Uterus (tissue), 4 donors: ENCODE data around the gene FOXRED1. TPM values are rescaled to one million over a fixed set of nuclear protein-coding genes. Genes with fewer than 3 reads are reported as not detected.
"Not testable (repeated sequence)": the region's sequence is repeated elsewhere in the genome, so short reads cannot be mapped to it uniquely, and the experiment has no call there.

Source experiments
- DNase-seq, 2 donors: peaks; one replicate each; pipeline ENCODE4 v3.0.0-alpha.2; 2019 to 2020
- H3K27ac ChIP-seq, 2 donors: fragments of 200-600 bp; sonication (generic); 1 replicate in 1 of 2; 2 replicates in 1 of 2; pipeline ENCODE4 v1.5.1; 2016 to 2018
- H3K27me3 ChIP-seq, 2 donors: fragments of 200-600 bp; sonication (generic); one replicate each; pipeline ENCODE4 v1.5.1; 2018 to 2019; ENCODE audit warnings: control low read depth in 1 of 2
- H3K36me3 ChIP-seq, 2 donors: fragments of 200-600 bp; sonication (generic); one replicate each; pipeline ENCODE4 v1.5.1; 2019; ENCODE audit warnings: control low read depth in 1 of 2
- H3K4me1 ChIP-seq, 2 donors: fragments of 200-600 bp; sonication (generic); one replicate each; pipeline ENCODE4 v1.5.1; 2018 to 2019; ENCODE audit warnings: control low read depth in 1 of 2
- H3K4me3 ChIP-seq, 2 donors: fragments of 200-600 bp; sonication (generic); 1 replicate in 1 of 2; 2 replicates in 1 of 2; pipeline ENCODE4 v1.5.1; 2018 to 2019; ENCODE audit warnings: mild to moderate bottlenecking in 1 of 2
- H3K9me3 ChIP-seq, 2 donors: fragments of 200-600 bp; sonication (generic); one replicate each; pipeline ENCODE4 v1.5.1; 2019; ENCODE audit warnings: control low read depth in 1 of 2
- POLR2A ChIP-seq, 2 donors: fragments of 450-650 bp; IDR thresholded peaks; one replicate each; pipeline ENCODE4 v1.6.1; 2016; ENCODE audit warnings: antibody characterized with exemption in 2 of 2, mild to moderate bottlenecking in 1 of 2, moderate library complexity in 1 of 2
- intact Hi-C: fragments of 100-400 bp; cut with DNase I; formaldehyde crosslinking; loops from one replicate; pipeline ENCODE4 v1.15.1; 2023; ENCODE audit warnings: low total_unique reads
- total RNA-seq, 4 donors: library from RNA; depleted of rRNA in 3 of 4; stranded (reverse); fragments of >200 nt in 3 of 4; gene quantifications; one replicate each; pipeline versions ENCODE4 v1.1.0 to v1.2.4, GENCODE V29; 2014 to 2023
- TF ChIP-seq, protein P1 (sequence below), 4 experiments: fragments of 200-600 bp in 2 of 4; fragments of 450-650 bp in 2 of 4; sonication (generic) in 2 of 4; IDR thresholded peaks; one replicate each; pipeline ENCODE4 v1.5.1; 2016 to 2019; ENCODE audit warnings: antibody characterized with exemption in 4 of 4, mild to moderate bottlenecking in 2 of 4, moderate library complexity in 1 of 4
- donor health status: DM: yes; HTN: yes; CAD: no.

The FOXRED1 gene
- total RNA-seq, 4 donors from 2014 or later = 0.29 to 29.1 (median 9.4) TPM

DNA sequence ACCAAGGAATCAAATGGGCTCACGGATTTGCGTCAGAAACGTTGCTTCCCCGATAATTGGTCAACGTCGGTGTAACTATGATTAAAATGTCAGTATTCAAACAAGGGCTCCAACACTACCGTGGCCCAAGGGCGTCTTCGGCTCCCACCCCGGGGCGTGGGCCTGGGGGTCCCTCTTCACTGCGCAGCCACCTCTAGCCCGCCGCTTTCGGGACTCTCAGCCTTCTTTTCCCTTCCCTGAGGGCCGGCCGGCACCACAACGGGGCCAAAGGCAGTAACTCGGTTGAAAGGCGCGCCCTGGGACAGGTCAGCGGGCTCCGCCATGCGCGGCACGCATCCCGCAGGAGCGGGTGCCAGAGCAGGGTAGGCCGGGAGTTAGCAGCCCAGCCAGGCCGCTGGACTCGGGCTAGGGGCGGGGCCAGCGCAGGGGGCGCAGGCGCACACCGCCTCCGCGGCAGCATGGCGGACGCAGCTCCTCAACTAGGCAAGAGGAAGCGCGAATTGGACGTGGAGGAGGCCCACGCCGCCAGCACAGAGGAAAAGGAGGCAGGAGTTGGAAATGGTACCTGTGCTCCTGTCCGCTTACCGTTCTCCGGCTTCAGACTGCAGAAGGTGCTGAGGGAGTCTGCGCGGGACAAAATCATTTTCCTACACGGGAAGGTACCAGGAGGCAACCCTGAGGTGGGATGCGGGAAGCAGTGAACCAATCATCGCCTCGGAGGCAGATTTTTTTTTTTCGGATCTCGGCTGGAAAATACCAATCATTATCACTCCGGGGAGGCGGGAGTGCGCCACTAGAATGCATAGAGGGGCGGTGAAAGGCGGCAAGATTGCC is 34.9 kb downstream of the FOXRED1 start, which contains the start of gene DCPS:
TSS of gene DCPS (plus strand) at position 438 of the 834 bp plus-strand sequence. CDS start at position 459, 21 bp downstream.
- Histone ChIP-seq H3K27me3 (no peaks in the 10 kb centered on the region), H3K9me3 (no peaks in the 10 kb centered on the region), H3K4me1 (no peaks in the 10 kb centered on the region), H3K4me3 (peak within 1 kb of the TSS; percentile 55 to 73), H3K27ac (peak within 1 kb of the TSS; percentile 94 to 97), H3K36me3 (no peaks in the 10 kb centered on the region)
- intact Hi-C loops = no loop called here
- DNase-seq = peak; percentile 86 to 94
- TF ChIP-seq, protein P1, sequence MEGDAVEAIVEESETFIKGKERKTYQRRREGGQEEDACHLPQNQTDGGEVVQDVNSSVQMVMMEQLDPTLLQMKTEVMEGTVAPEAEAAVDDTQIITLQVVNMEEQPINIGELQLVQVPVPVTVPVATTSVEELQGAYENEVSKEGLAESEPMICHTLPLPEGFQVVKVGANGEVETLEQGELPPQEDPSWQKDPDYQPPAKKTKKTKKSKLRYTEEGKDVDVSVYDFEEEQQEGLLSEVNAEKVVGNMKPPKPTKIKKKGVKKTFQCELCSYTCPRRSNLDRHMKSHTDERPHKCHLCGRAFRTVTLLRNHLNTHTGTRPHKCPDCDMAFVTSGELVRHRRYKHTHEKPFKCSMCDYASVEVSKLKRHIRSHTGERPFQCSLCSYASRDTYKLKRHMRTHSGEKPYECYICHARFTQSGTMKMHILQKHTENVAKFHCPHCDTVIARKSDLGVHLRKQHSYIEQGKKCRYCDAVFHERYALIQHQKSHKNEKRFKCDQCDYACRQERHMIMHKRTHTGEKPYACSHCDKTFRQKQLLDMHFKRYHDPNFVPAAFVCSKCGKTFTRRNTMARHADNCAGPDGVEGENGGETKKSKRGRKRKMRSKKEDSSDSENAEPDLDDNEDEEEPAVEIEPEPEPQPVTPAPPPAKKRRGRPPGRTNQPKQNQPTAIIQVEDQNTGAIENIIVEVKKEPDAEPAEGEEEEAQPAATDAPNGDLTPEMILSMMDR (IDR thresholded peaks at IDR 0.05) = peak in 1 of 4 experiments; percentile 25
- TF ChIP-seq POLR2A (IDR thresholded peaks at IDR 0.05) = peak in 1 of 2 donors; percentile 76

DNA sequence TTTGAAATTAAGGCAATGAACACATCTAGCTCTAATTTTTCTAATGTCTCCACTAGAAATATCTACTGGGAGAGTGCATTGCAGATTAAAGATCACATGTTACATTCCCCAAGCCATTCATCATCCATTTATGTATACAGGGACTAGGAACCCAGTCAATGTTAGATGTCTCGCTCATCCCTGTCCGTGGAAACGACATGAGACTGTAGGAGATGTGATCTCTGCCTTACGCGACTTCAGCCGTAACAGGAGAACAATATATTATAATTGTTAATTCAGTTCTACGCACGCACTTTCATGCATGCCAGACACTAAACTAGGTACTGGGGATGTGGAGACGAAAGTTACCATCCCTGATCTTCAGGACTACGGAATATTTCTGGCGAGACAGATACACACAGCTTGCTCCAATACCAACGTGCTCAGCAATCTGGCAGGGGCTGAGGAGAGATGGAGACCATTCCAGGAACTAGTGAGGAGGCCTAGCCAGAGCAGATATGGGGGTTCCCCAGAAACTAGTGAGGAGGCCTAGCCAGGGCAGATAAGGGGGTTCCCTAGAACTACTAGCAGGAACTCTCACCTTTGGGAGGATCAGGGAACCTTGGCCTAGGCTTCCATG is 35.6 kb downstream of the FOXRED1 start:
- intact Hi-C loops = no loop called here
- Histone ChIP-seq H3K4me3 (peak overlapping the region; percentile 55 to 73), H3K27ac (peak overlapping the region; percentile 94 to 97), H3K4me1 (no peaks in the 10 kb centered on the region), H3K36me3 (no peaks in the 10 kb centered on the region), H3K27me3 (no peaks in the 10 kb centered on the region), H3K9me3 (no peaks in the 10 kb centered on the region)
- DNase-seq = no peak
- no peak for TF ChIP-seq POLR2A (IDR thresholded peaks at IDR 0.05)
- TF ChIP-seq, protein P1 (IDR thresholded peaks at IDR 0.05) = no peak

DNA sequence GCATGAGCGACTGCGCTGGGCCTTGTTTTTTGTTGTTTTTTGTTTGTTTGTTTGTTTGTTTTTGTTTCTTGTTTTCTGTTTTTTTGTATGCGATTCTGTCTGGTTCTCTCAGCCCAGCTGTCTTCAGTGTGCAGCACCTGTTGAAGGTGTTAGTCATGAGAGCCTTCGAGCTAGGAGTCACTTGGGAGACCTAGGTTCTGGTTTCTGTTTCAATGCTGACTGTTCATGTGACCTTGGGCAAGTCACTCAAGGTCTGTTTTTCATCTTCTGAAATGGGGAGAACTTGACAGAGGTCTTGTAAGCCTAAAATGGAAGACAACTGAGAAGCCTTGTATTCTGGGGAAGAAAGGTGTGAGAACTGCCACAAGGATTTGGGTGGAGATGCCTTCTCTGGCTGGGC is 36.7 kb downstream of the FOXRED1 start:
- no peak overlapping the region for H3K27ac ChIP-seq

DNA sequence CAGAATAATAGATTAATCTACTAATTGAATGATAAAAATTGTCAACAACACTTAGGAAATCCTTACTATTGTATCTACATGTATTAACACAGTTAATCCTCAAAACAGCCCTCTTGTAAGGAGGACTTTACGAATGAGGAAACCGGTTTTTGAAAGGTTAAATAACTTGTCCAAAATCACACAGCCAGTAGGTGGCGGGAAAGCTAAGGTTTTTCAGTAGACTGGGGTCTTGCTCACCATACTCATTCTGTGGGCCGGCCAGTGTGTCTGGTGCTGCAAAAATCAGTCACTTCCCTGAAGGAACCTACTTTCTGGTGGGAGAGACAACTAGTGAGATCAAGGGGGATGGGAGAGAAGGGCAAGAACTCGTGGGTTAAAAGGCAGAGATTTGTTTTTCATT is 38.8 kb downstream of the FOXRED1 start:
- intact Hi-C loops = no loop called here
- no peaks in the 10 kb centered on the region for H3K4me1 ChIP-seq
- H3K9me3 ChIP-seq = no peaks in the 10 kb centered on the region
- H3K4me3 ChIP-seq = no peak overlapping the region
- no peaks in the 10 kb centered on the region for H3K36me3 ChIP-seq
- no peak for DNase-seq
- no peak for TF ChIP-seq POLR2A (IDR thresholded peaks at IDR 0.05)
- TF ChIP-seq, protein P1 (IDR thresholded peaks at IDR 0.05) = no peak
- no peaks in the 10 kb centered on the region for H3K27me3 ChIP-seq
- H3K27ac ChIP-seq = no peak overlapping the region

More for the DNA sequence above, 36.7 kb downstream of the FOXRED1 start:
- intact Hi-C loops = no loop called here
- Histone ChIP-seq H3K4me3 (no peak overlapping the region), H3K36me3 (no peaks in the 10 kb centered on the region), H3K27me3 (no peaks in the 10 kb centered on the region), H3K9me3 (no peaks in the 10 kb centered on the region), H3K4me1 (no peaks in the 10 kb centered on the region)
- no peak for DNase-seq
- TF ChIP-seq POLR2A (IDR thresholded peaks at IDR 0.05) = no peak
- TF ChIP-seq, protein P1 (IDR thresholded peaks at IDR 0.05) = no peak

DNA sequence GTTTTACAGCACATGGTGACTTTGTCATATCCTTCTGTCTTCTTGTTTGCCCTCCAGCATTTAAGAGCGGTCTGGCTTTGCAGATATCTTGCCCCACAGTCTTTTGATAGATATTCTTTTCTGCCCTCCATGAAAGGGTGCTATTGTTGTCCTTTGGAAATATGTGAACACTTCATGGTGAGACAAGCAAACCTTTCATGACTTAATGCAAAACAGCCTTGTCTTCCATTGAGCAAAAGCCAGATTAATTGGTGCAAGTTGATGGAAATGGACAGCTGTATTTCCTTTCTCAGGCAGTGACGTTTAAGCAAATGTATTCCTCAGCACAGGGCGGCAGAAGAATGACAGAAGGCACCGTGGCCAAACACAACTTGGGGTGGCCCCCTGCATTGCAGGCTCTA is 39.3 kb downstream of the FOXRED1 start:
- Histone ChIP-seq H3K27ac (no peak overlapping the region), H3K4me1 (no peaks in the 10 kb centered on the region), H3K36me3 (no peaks in the 10 kb centered on the region), H3K4me3 (no peak overlapping the region), H3K27me3 (no peaks in the 10 kb centered on the region), H3K9me3 (no peaks in the 10 kb centered on the region)
- intact Hi-C loops = no loop called here
- no peak for TF ChIP-seq POLR2A (IDR thresholded peaks at IDR 0.05)
- TF ChIP-seq, protein P1 (IDR thresholded peaks at IDR 0.05) = no peak
- no peak for DNase-seq

DNA sequence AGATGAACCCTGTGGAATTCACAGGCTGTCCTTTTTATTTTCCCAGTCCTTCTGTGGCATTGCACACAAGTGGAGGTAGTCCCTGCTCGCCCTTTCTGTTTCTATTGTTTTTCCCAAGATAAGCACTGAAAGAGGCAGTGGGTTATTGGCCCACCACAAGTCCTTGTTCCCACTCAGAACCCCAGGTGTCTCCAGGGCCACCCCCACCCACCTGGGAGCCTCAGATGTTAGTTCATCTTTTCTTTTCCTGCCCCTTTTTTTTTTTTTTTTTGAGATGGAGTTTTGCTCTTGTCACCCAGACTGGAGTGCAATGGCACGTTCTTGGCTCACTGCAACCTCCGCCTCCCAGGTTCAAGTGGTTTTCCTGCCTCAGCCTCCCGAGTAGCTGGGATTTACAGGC is 39.8 kb downstream of the FOXRED1 start:
- H3K4me3 ChIP-seq, DNase-seq, intact Hi-C loops, H3K27me3 ChIP-seq, H3K9me3 ChIP-seq, H3K27ac ChIP-seq, H3K36me3 ChIP-seq, H3K4me1 ChIP-seq: not testable (repeated sequence)
